Measurements from ENCODE around the gene STAT1.

- TF ChIP-seq CTCF (conservative IDR thresholded peaks at IDR 0.05) (no peak), ZFX (IDR thresholded peaks at IDR 0.05) (no peak)
Observed at GRCh38 chr2:190948671-190949070, 65.3 kb downstream of the STAT1 start.

All from C4-2B (cell line).